ENCODE results near the gene LAMC3. TPM values are rescaled to one million over a fixed set of nuclear protein-coding genes. Genes with fewer than 3 reads are reported as not detected.
A peak's percentile ranks its signal among the peaks of the same experiment; 100 is the strongest.

The LAMC3 gene
- total RNA-seq, 1 donor = not detected

GRCh38 chr9:130979591-130980385 lies 29.2 kb upstream of the LAMC3 start:
- no peak overlapping the region for H3K27ac ChIP-seq (ENCODE audit: low read depth, low read length)

GRCh38 chr9:130980526-130980925 lies 28.4 kb upstream of the LAMC3 start:
- TF ChIP-seq CTCF (IDR thresholded peaks at IDR 0.05; ENCODE audit: extremely low read depth, low read depth, low read length) = no peak
- Histone ChIP-seq H4K20me1 (ENCODE audit: insufficient read depth, low read length) (no peaks in the 10 kb centered on the region), H3K36me3 (ENCODE audit: insufficient read depth, low read length) (no peaks in the 10 kb centered on the region), H2AFZ (ENCODE audit: low read length) (no peak overlapping the region), H3K27me3 (ENCODE audit: insufficient read depth, low read length) (peaks cover 46% of the 10 kb centered on the region), H3K4me1 (ENCODE audit: insufficient read depth, low read length) (no peaks in the 10 kb centered on the region), H3K4me2 (ENCODE audit: insufficient read depth, low read length) (no peak overlapping the region), H3K4me3 (ENCODE audit: insufficient read depth, low read length) (no peak overlapping the region), H3K9me3 (ENCODE audit: low read depth, low read length) (no peaks in the 10 kb centered on the region), H3K27ac (ENCODE audit: low read depth, low read length) (no peak overlapping the region), H3K79me2 (ENCODE audit: insufficient read depth, low read length) (no peaks in the 10 kb centered on the region)
- DNase-seq (ENCODE audit: insufficient read length, low spot score, missing footprints) = peak; percentile 29

More at GRCh38 chr9:130979591-130980385, 29.2 kb upstream of the LAMC3 start:
- H2AFZ ChIP-seq (ENCODE audit: low read length) = no peak overlapping the region
- H3K4me2 ChIP-seq (ENCODE audit: insufficient read depth, low read length) = no peak overlapping the region
- H4K20me1 ChIP-seq (ENCODE audit: insufficient read depth, low read length) = no peaks in the 10 kb centered on the region
- no peaks in the 10 kb centered on the region for H3K79me2 ChIP-seq (ENCODE audit: insufficient read depth, low read length)
- peaks cover 49% of the 10 kb centered on the region for H3K27me3 ChIP-seq (ENCODE audit: insufficient read depth, low read length)
- no peaks in the 10 kb centered on the region for H3K9me3 ChIP-seq (ENCODE audit: low read depth, low read length)
- H3K36me3 ChIP-seq (ENCODE audit: insufficient read depth, low read length) = no peaks in the 10 kb centered on the region
- H3K4me1 ChIP-seq (ENCODE audit: insufficient read depth, low read length) = no peaks in the 10 kb centered on the region
- DNase-seq (ENCODE audit: insufficient read length, low spot score, missing footprints) = peak; percentile 82
- TF ChIP-seq CTCF (IDR thresholded peaks at IDR 0.05; ENCODE audit: extremely low read depth, low read depth, low read length) = no peak
- H3K4me3 ChIP-seq (ENCODE audit: insufficient read depth, low read length) = no peak overlapping the region

- Histone ChIP-seq H2AFZ (ENCODE audit: low read length) (no peak overlapping the region), H3K36me3 (ENCODE audit: insufficient read depth, low read length) (no peaks in the 10 kb centered on the region), H3K27ac (ENCODE audit: low read depth, low read length) (no peak overlapping the region), H3K4me3 (ENCODE audit: insufficient read depth, low read length) (no peak overlapping the region), H3K4me1 (ENCODE audit: insufficient read depth, low read length) (no peaks in the 10 kb centered on the region), H3K79me2 (ENCODE audit: insufficient read depth, low read length) (no peaks in the 10 kb centered on the region), H4K20me1 (ENCODE audit: insufficient read depth, low read length) (no peaks in the 10 kb centered on the region), H3K4me2 (ENCODE audit: insufficient read depth, low read length) (no peak overlapping the region), H3K9me3 (ENCODE audit: low read depth, low read length) (no peaks in the 10 kb centered on the region), H3K27me3 (ENCODE audit: insufficient read depth, low read length) (peaks cover 48% of the 10 kb centered on the region)
- DNase-seq (ENCODE audit: insufficient read length, low spot score, missing footprints) = peak; percentile 31
- TF ChIP-seq CTCF (IDR thresholded peaks at IDR 0.05; ENCODE audit: extremely low read depth, low read depth, low read length) = no peak
Measured at GRCh38 chr9:130981002-130981755, 27.8 kb upstream of the LAMC3 start.

- TF ChIP-seq CTCF (IDR thresholded peaks at IDR 0.05; ENCODE audit: extremely low read depth, low read depth, low read length) = no peak
Measured at GRCh38 chr9:130981756-130982137, 27.2 kb upstream of the LAMC3 start.

More at GRCh38 chr9:130981756-130982137, 27.2 kb upstream of the LAMC3 start:
- Histone ChIP-seq H3K4me3 (ENCODE audit: insufficient read depth, low read length) (no peak overlapping the region), H2AFZ (ENCODE audit: low read length) (no peak overlapping the region), H3K27ac (ENCODE audit: low read depth, low read length) (no peak overlapping the region), H4K20me1 (ENCODE audit: insufficient read depth, low read length) (no peaks in the 10 kb centered on the region), H3K27me3 (ENCODE audit: insufficient read depth, low read length) (peaks cover 50% of the 10 kb centered on the region), H3K4me2 (ENCODE audit: insufficient read depth, low read length) (no peak overlapping the region), H3K79me2 (ENCODE audit: insufficient read depth, low read length) (no peaks in the 10 kb centered on the region), H3K36me3 (ENCODE audit: insufficient read depth, low read length) (no peaks in the 10 kb centered on the region), H3K9me3 (ENCODE audit: low read depth, low read length) (no peaks in the 10 kb centered on the region), H3K4me1 (ENCODE audit: insufficient read depth, low read length) (no peaks in the 10 kb centered on the region)
- DNase-seq (ENCODE audit: insufficient read length, low spot score, missing footprints) = peak; percentile 44
